ENCODE results near the gene UBTFL1.

DNA sequence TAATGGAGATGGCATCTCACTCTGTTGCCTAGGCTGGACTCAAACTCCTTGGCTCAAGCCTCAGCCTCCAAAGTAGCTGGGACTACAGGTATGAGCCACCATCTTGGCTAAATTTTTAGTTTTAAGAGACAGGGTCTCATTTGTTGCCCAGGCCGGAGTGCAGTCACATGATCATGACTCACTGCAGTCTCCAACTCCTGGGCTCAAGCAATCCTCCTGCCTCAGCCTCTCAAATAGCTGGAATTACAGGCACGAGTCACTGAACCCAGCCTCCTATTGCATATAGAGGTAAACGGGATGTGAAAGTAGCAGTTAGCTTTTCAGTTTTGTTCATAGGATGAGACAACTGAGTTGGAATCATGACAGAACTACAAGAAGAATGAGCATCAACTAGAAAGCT, 39.2 kb downstream of the UBTFL1 start:
- TF ChIP-seq POLR2A (IDR thresholded peaks at IDR 0.05) = no peak
- no peak for TF ChIP-seq CTCF (IDR thresholded peaks at IDR 0.05)

Measured in esophagus squamous epithelium (tissue), 4 donors.